ENCODE results near the gene IL11RA. TPM values are rescaled to one million over a fixed set of nuclear protein-coding genes. Genes with fewer than 3 reads are reported as not detected.

IL11RA gene
- total and polyA plus RNA-seq, 2 of the 8 experiments (the other 6 are each of a cell fraction or from before 2014, with no cell fraction given): 5.5 to 9.1 TPM

GRCh38 chr9:34659592-34660253 is 7.7 kb downstream of the IL11RA start:
- Histone ChIP-seq H3K23me2 (ENCODE audit: low read depth, low read length) (peaks cover 3% of the 10 kb centered on the region), H2BK12ac (ENCODE audit: low read depth, low read length) (no peak overlapping the region), H4K5ac (ENCODE audit: insufficient read length, low read depth, low read length) (no peak overlapping the region), H2BK20ac (ENCODE audit: low read length) (no peak overlapping the region), H3K9me3 (ENCODE audit: insufficient read depth in 2 of 2, low read depth in 1 of 2, low read length in 1 of 2) (no peaks in the 10 kb centered on the region), H3K18ac (ENCODE audit: extremely low read depth, low read length) (no peak overlapping the region), H2BK15ac (ENCODE audit: low read length) (no peak overlapping the region), H2BK5ac (ENCODE audit: low read depth, low read length) (no peak overlapping the region), H3K56ac (replicated peaks; ENCODE audit: insufficient read length, low read depth, low read length) (no peak overlapping the region), H3K9ac (replicated peaks in 1 of 4; ENCODE audit: extremely low read depth in 1 of 4, low read depth in 3 of 4, low read length in 3 of 4) (no peak overlapping the region), H3K4ac (replicated peaks; ENCODE audit: insufficient read length, low read depth, low read length) (no peak overlapping the region), H3K4me2 (ENCODE audit: insufficient read depth in 1 of 2, low read depth in 2 of 2, low read length in 2 of 2) (no peak overlapping the region), H3K79me2 (ENCODE audit: control insufficient read depth in 1 of 2, insufficient read depth in 2 of 2, low read length in 2 of 2) (no peaks in the 10 kb centered on the region), H3K4me1 (replicated peaks in 1 of 4; ENCODE audit: control insufficient read depth in 3 of 4, insufficient read depth in 4 of 4, low read length in 3 of 4) (peaks cover 0 to 4% (median 2%) of the 10 kb centered on the region in 4 experiments; a peak in 2 of 7 replicates), H3K79me1 (ENCODE audit: low read depth, low read length) (no peaks in the 10 kb centered on the region), H2AK5ac (ENCODE audit: low read depth, low read length) (0 out of 2 replicates have a peak overlapping the region, but pooled peaks have one; percentile 24), H3K27ac (ENCODE audit: low read depth, low read length) (no peak overlapping the region), H4K20me1 (replicated peaks in 1 of 2; ENCODE audit: control insufficient read depth in 1 of 2, insufficient read depth in 2 of 2, low read length in 2 of 2) (no peaks in the 10 kb centered on the region), H2AFZ (ENCODE audit: low read length) (no peak overlapping the region), H3K27me3 (replicated peaks in 1 of 4; ENCODE audit: control insufficient read depth in 3 of 4, extremely low read depth in 1 of 4, insufficient read depth in 3 of 4, low read length in 3 of 4) (peaks cover 0 to 4% (median 0%) of the 10 kb centered on the region in 4 experiments; a peak in 3 of 7 replicates), H3K4me3 (ENCODE audit: extremely low read depth in 1 of 4, insufficient read depth in 2 of 4, low read depth in 3 of 4, low read length in 4 of 4) (no peak overlapping the region), H4K8ac (ENCODE audit: extremely low read depth, insufficient read depth, low read length) (no peak overlapping the region; the same call in 1 of the 2 replicates), H3K23ac (ENCODE audit: insufficient read length) (no peak overlapping the region), H3K14ac (ENCODE audit: insufficient read length) (no peak overlapping the region), H2BK120ac (replicated peaks; ENCODE audit: low read depth, low read length) (no peak overlapping the region), H3K36me3 (ENCODE audit: control insufficient read depth in 2 of 4, insufficient read depth in 4 of 4, low read length in 3 of 4) (no peaks in the 10 kb centered on the region), H4K91ac (replicated peaks; ENCODE audit: insufficient read length, low read length) (no peak overlapping the region)
- CTCF ChIA-PET (ENCODE audit: partially characterized antibody): interaction anchor here (0.9 to 15.2 kb wide), 7 partner anchors 8 to 261 kb away, joined by 3 to 277 read pairs (median 3); partner anchors contain the start of genes GALT, IL11RA and SIGMAR1
- TF ChIP-seq MAX (IDR thresholded peaks at IDR 0.05) (no peak), ASH2L (IDR thresholded peaks at IDR 0.05; ENCODE audit: low read length) (no peak), TBP (IDR thresholded peaks at IDR 0.05; ENCODE audit: low read depth, low read length) (no peak), JUND (IDR thresholded peaks at IDR 0.05; ENCODE audit: low read length) (no peak)
- FAIRE-seq: no peak
- POLR2A ChIA-PET (ENCODE audit: partially characterized antibody): interaction anchor here (0.8 to 7.7 kb wide), 3 partner anchors 10 to 25 kb away, joined by 3 to 92 read pairs (median 3); partner anchors contain the start of genes GALT, IL11RA and SIGMAR1
- WGBS, 2 experiments (ENCODE audit: extremely low coverage in 1 of 2, insufficient coverage in 1 of 2, insufficient read length in 1 of 2, insufficient replicate concordance in 2 of 2, low coverage in 1 of 2, low lambda C conversion rate in 2 of 2, missing lambda C conversion rate in 1 of 2): 86% methylated on average over 8 of the region's 8 CpGs; no CpG with 5 or more reads in 1 of the 2 experiments
- no peak for DNase-seq (ENCODE audit: low read depth in 1 of 2, low spot score in 2 of 2)

Data from H1 (cell line).